Stimulated activated CD4-positive, alpha-beta T cell treated with anti-CD3 and anti-CD28 coated beads, TNF-alpha, amount 100 ng/mL, for 4 hours (primary cell): ENCODE data around the gene RUVBL1.

Experiments used
- DNase-seq, 3 experiments: peaks; one replicate each; pipeline ENCODE4 v3.0.0-alpha.2; 2020; ENCODE audit warnings: low read depth in 3 of 3

Gene RUVBL1

DNA sequence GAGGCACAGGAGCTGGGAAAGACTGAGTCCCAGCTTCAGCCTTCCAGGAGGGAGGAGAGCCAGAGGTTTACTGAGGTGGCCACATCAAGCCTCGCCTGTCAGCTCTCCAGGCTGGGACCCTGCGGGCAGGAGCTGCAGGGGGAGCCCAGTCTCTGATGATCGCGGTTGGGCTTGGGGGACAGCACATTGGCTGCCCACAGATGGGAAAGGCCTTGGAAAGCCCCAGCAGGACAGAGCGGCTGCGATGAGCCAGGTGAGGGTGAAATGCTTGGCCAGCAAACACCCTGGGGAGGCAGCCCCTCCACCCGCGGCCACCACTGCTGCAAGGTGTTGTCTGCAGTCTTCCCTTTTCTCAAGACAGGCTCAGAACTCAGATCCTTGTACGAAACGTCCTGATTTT lies 40.2 kb downstream of the RUVBL1 start:
- no peak for DNase-seq

DNA sequence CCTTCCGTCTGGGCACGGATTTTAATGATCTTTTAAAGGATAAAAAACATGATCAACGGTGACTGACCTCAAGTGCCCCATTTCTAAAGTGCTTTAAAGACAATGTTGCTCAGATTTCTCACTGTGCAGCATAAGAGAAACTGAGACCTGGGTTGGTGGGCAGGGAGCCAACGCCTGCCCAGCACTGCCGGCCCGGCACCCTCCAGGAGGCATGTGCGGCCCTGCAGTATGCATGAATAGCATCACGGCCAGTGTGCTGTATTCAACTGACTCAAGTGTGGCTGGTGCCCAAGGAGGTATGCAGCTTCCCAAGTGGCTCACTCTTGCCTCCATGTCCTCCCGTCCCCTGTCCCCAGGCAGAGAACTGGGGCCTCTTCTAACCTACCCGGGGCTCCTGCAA lies 41.1 kb downstream of the RUVBL1 start:
- DNase-seq = no peak

DNA sequence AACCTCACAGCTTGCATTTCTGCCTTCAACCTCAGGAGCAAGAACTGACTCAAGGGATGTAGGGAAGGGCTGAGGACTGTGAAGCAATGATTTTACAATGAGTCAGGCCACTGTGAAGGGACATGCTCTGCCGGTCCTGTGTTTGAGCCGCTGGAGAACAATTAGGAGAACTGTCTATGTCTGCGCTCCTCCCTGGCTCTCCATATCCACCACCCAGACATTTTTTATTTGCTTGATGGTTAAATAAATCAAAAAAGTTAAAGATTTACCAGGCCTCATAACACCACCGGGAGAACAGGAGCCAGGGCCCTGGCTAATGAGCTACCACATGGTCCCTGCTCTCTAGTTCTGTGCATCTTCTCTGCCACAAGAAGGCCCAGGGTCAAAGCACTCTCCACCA lies 41.8 kb downstream of the RUVBL1 start:
- DNase-seq = no peak

- no peak for DNase-seq
Observed at GRCh38 chr3:128081226-128081625, 42.4 kb downstream of the RUVBL1 start.

- no peak for DNase-seq
Observed at GRCh38 chr3:128080323-128081080, 43.1 kb downstream of the RUVBL1 start.

DNA sequence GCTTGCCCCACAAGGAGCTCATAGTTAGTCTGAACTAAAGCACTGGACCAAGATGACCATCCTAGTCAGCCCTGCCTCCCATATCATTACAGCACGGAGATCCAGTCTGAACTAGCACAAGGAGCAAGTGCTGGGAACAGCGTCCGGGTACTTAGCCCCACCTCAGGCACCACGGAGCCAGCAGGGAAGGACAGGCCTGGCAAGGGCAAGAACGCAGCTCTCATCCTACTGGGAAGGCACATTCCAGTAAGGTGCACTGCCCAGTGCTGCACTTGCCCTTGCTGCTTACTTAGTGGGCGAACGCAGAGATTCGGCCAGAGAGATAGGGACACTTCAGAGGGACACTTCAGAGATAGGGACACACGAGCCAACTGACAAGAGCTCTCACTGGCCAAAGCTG lies 43.8 kb downstream of the RUVBL1 start:
- DNase-seq = no peak

- DNase-seq = no peak
Observed at GRCh38 chr3:128078875-128079274, 44.7 kb downstream of the RUVBL1 start.

GRCh38 chr3:128078322-128078721 lies 45.3 kb downstream of the RUVBL1 start:
- DNase-seq = no peak

DNA sequence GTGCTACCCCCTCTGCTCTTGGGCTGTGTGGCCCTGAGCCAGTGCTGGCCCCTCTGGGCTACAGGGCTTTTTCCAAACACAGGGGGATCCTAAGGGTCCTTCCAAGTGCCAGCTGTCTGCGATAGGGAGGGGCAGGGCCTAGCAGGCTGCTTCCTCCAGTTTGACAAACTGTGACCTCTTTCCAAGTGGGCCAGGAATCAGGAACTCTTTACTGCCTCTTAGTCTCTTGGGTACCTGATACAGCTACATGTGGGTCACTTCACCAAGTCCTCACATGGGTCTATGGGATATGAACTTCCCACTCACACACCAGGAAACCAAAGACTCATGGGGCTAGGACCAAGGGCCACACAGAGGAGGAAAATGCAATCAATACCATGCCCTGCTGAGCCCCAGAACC lies 45.9 kb downstream of the RUVBL1 start:
- DNase-seq = no peak

- no peak for DNase-seq
Observed at GRCh38 chr3:128077202-128077624, 46.4 kb downstream of the RUVBL1 start.

DNA sequence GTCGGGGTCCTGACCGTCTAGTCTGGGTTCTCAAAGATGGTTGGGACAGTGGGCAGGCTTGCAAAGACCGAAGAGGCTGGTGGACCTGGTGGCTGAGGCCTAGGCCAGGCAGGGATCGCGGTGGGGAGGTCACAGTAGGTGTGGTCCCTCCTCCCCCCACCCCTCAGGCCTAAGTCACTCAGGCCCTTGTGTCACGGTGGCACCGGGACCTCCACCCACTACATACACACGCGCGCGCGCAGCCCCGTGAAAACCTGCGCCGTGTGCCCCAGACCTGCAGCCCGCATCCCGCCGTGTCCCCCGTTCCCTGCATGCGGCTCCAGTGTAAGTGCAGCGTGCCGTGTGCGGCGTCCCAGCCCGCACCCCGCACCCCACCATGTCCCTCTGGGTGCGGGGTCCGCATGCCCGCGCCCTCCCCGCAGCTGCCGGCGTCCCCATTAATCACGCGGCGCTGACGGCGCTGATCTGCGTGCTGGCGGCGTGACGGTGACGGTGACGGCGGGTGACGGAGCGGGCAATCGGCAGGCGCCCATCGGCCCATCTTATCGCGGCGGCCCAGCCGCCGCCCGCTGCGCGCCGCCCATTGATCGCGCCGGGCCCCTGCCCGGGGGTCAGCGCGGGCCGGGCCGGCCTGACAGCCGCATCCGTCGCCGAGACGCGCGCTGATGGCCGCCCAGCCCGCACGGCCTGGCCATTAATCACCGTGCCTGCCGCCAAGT lies 47.0 kb downstream of the RUVBL1 start:
- peak in 1 of 3 experiments; percentile 23 for DNase-seq

DNA sequence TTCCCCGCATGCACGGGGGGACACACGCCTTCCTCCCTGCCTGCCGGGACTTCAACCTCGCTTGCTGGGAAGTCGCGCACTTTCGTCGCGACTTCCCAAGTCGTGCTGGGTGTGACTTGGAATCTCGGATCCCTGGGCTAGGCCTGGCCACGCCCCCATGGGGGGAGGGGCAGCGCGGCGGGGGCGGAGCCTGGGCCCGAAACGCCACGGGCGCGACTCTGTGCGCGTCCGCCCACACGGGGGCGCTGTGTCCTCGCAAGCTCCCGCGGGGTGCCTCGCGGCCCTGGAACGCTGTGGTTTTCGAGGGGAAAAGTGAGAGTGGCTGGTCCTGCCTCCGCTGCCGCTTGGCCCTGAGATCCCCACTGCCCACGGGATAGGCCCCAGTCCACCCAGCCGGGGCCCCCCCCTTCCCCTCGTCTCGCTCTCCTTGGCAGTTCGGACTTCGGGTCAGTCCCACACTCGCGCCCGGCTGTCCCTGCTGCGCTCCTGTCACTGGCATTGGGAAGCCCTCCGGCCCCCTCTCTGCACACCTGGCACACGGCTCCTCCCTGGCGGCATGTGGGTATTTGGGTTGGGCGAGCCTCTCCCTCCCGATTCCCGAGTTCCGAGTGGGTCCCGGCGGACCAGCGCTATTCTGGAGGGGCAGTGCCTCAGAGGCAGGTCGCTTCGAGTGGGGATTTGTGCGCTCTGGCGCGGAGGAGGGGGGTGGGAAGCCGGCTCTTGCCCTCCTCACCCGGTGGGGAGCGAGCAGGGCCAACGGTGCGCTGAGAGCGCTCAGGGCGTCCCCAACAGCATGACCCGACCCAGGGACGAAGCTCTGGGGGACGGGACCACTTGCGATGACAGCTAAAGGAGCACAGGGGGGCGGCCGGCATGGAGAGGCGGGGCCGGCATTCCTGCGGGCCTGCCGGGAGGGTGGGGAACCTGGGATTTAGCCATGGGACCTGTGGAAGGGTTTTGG lies 47.8 kb downstream of the RUVBL1 start:
- DNase-seq = peak; percentile 73 to 76 (median 76)

DNA sequence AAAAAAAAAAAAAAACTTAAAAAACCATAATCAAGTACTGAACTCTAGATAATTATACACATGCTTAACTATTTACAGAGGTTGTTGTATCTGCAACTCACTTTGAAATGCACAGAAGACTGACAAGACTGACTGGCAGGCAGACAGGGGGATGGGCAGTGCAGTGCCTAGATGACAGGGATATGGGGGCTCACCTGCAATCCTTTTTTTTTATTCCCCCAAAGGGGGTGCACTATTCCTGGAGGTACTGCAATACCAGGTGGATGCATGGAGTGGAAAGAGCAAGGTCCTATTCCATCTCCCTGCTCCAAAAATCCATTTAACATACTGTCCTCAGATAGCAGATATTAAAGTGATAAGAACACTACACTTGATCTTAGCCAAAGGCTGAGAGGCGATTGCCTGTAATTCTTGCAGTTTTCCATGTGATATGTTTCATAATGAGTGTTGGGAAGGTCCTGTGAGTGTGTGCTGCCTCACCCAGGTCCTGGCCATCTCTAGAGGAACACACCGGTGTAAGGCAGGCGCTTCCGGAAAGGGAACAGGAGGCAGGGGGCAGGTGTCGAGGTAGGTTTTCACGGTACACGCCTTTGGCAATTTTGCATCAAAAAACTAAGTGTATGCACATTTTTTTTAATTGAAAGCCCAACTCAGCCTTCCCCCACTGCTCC lies 48.6 kb downstream of the RUVBL1 start:
- no peak for DNase-seq

DNA sequence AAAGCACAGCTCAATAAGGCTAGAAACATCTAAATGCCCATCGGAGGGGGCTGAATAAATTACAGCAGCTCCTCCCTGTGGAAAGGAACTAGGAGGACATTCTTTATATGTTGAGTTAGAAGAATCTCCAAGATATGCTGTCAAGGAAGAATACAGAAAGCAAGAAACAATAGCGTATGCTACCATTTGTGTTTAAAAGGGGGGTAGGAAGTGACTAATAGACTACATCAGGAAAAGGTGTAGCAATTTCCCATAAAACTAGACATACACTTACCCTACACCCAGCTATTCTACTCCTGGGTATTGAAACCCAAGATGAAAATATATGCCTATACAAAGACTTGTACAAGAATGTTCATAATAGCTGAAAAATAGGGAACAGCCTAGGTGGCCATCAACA lies 49.8 kb downstream of the RUVBL1 start:
- no peak for DNase-seq

DNA sequence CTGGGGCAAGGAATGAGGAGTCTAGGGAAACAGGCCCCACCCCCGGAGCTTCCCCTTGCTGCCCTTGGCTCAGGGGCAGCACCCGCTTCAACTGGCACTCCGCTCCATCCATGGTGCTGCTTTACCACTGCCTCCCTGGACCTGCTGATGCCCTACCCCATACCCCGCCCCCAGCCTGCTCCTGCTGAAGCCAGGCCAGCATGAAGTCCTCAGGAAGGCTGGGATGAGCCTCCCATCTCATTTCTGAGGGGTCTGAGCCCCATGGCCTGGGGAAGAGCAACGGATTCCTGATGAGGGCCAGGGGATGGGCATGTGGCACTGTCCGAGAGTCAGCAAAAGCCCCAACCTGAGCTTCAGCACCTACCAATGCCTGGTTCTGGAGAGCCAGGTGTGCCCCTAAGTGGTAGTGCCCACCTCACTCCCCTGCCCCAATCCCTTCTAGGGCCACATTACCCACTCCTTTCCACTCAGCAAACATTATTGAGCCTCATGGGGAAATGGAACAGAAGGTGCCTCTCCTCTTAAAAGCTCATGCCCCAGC lies 50.4 kb downstream of the RUVBL1 start:
- DNase-seq = no peak

DNA sequence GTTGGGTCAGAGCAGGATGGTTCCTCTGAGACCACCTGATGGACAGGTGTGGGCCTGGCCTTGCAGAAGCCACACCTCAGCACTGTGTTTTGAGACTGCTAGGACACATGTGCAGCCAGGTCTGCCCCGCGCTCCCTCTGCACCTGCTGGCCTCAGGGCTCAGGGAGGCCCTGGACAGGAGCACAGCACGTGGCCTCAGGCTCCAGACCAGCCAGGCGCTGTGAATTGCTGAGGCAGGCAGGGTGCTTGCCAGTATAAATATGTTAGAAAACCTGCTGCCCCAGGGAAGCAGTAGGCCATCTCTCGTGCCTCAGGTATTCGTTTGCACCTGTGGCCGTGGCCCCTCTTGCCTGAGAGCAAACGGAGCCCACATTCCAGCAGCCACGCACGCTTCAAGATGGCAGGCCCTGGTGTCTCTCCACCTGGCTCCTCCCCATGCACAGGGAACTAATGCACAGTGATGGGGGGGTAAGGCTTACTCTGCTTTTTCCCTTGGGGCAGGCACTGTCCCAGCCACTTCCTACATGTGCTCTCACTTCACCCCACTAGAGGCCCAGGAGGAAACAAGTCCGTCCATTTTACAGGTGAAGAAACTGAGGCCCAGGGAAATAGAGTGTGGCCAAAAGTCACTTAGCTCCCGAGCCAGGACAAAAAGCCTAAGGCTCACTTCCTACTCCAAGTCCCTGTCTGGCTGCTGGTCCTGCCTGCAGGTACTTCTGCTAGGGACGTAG lies 51.0 kb downstream of the RUVBL1 start:
- no peak for DNase-seq

DNA sequence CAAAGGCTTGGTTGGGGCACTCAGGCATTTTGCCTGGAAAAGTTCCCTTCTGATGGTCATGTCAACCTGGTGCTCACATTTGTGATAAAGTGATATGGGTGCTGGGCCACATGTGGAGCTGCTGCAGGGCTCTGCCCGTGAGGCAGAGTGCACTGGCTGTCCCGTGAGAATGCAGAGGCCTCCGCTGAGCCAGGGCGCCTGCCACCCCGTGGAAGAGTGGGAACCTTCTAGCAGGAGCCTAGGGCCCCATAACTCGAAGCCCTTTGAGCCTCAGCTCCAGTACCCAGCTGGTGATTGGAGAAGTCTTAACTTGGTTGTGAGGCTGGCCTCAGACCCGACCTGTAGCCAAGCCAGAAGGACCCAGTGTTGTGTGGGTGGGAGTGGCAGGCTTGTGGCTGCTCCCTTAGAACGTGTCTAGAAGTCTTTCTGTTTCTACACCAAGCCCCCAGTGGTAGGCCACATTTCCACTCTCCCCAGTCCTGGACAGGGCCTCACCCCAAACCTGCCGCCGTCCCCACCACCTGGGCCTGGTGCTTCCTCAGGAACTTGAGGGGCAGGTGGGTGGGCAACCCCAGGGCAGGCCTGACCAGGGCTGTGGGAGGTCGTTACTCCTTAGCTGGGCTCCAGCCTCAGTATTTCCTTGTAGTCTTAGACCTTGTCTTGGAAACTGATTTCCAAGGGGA lies 51.7 kb downstream of the RUVBL1 start:
- DNase-seq = no peak

- DNase-seq = no peak
Observed at GRCh38 chr3:128070898-128071591, 52.6 kb downstream of the RUVBL1 start.

- no peak for DNase-seq
Observed at GRCh38 chr3:128069271-128069670, 54.3 kb downstream of the RUVBL1 start.
